Effector memory CD8-positive, alpha-beta T cell (primary cell): Measurements from ENCODE around the gene ZNF74.

Experiments
- ATAC-seq: fragments of 150-1000 bp; cut with Tn5 transposase; replicated peaks from 2 replicates; pipeline ENCODE4 v1.10.0; 2021; ENCODE audit warnings: mild to moderate bottlenecking, moderate library complexity
- DNase-seq, 3 experiments: peaks; one replicate each; pipeline ENCODE4 v3.0.0; 2021
- H3K27ac Mint-ChIP-seq, 2 donors: one replicate each; pipeline ENCODE4 v1.8.0; 2022; ENCODE audit warnings: mild to moderate bottlenecking in 2 of 2, mixed read lengths in 2 of 2, moderate library complexity in 2 of 2
- H3K27me3 Mint-ChIP-seq, 2 donors: one replicate each; pipeline ENCODE4 v1.8.0; 2022; ENCODE audit warnings: mixed read lengths in 2 of 2
- H3K36me3 Mint-ChIP-seq: one replicate; pipeline ENCODE4 v1.8.0; 2022; ENCODE audit warnings: mild to moderate bottlenecking, moderate library complexity, mixed read lengths; ENCODE audit not compliant: insufficient read depth
- H3K4me1 Mint-ChIP-seq, 2 donors: one replicate each; pipeline ENCODE4 v1.8.0; 2022; ENCODE audit warnings: low read depth in 2 of 2, mixed read lengths in 2 of 2
- H3K4me3 Mint-ChIP-seq, 2 donors: one replicate each; pipeline ENCODE4 v1.8.0; 2022; ENCODE audit warnings: mild to moderate bottlenecking in 2 of 2, mixed read lengths in 2 of 2, moderate library complexity in 2 of 2
- H3K9me3 Mint-ChIP-seq, 2 donors: one replicate each; pipeline ENCODE4 v1.8.0; 2022; ENCODE audit warnings: mixed read lengths in 2 of 2

ZNF74 gene

DNA sequence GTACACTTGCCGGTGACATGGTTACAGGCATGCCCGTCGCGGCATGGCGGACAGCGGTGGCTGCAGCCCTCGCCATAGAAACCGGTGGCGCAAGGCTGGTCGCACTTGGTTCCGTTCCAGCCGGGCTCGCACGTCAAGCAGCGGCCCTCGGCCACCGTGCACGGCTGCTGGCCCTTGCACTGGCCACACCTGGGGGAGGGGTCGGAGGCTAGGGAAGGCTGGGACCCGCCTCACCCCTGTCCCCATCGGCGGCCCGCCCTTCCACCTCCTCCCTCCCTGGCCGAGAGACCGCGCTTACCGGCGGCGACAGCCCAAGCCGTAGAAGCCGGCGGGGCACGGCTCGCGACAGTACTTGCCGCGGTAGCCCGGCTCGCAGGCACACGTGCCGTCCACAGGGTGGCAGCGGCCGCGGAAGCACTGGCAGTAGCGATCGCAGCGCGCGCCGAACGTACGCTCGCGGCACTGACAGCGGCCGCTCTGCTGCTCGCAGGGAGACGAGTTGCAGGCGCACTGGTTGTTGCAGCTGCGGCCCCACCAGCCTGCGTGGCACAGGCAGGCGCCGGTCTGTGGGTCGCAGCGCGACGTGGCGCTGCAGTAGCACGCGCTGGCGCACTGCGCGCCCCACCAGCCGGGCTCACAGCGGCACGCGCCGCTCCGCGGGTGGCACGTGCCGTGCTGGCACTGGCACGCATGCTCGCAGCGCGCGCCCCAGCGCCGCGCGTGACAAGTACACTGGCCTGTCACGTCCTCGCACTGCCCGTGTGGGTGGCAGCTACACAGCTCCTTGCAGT lies 37.0 kb downstream of the ZNF74 start:
- peak overlapping the region in 1 of 2 donors; percentile 20 for H3K27ac Mint-ChIP-seq
- peak; percentile 70 for ATAC-seq

DNA sequence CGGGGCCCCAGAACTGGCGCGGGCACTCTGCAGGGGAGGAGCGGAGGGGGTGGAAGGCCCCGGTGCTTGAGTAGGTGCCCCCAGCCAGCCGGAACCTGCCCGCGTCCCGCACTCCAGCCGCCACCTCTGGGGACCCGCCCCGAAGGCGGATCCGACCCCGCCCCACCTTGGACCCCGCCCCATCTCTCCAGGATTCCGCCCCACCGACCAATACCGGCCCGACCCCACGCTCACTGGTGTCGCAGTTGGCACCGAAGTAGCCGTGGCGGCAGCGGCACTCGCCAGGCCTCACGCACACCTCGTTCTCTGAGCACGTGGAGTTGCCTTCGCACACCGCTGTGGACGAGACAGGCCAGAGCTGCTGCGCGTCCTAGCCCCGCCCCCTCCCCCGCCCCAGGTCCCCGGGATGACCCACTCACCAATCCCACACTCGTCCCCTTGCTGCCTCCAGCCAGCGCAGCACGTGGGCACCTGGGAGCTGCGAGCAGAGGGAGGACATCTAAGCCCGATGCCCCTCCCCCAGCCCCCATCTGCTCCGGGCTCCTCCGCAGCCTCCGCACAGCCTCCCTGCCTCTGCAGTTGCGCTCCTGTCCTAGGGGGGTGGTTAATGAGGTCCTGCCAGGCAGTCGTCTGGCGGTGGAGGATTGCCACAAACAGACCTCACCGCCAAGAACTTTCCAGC lies 37.7 kb downstream of the ZNF74 start:
- Mint-ChIP-seq H3K4me3 (peak overlapping the region; percentile 82 to 90), H3K27me3 (peaks cover 17 to 59% of the 10 kb centered on the region in 2 donors), H3K9me3 (no peaks in the 10 kb centered on the region), H3K4me1 (peaks cover 6 to 18% of the 10 kb centered on the region in 2 donors), H3K36me3 (peaks cover 6% of the 10 kb centered on the region), H3K27ac (peak overlapping the region in 1 of 2 donors; percentile 82)
- DNase-seq, result no peak
- ATAC-seq, result no peak

More for the DNA sequence above, 37.0 kb downstream of the ZNF74 start:
- Mint-ChIP-seq H3K4me1 (peaks cover 5 to 15% of the 10 kb centered on the region in 2 donors), H3K9me3 (no peaks in the 10 kb centered on the region), H3K27me3 (peaks cover 15 to 55% of the 10 kb centered on the region in 2 donors), H3K4me3 (peak overlapping the region; percentile 86 to 90), H3K36me3 (peaks cover 6% of the 10 kb centered on the region)
- DNase-seq, result peak; percentile 53 to 63 (median 56)

DNA sequence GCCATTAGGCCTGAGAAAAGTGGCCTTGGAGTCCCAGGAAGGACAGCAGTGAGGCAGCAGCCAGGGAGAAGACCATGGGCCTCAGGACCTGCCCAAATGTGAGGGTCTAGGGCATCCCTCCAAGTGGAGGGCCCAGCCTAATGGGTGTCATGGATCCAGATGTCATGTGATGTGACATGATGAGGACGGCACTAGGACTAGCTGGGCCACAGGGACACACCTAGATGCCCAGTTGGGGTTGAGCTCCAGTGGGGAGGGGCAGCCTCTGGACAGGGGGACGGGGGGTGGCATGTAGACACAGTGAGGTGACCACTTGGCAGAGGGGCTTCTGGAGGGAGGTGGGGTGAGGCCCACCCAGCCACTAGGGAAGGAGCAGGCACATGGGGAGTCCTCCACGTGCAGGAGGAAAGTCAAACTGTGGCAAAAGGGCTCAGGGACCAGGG lies 38.3 kb downstream of the ZNF74 start:
- peaks cover 23 to 59% of the 10 kb centered on the region in 2 donors for H3K27me3 Mint-ChIP-seq
- peaks cover 12 to 24% of the 10 kb centered on the region in 2 donors for H3K4me1 Mint-ChIP-seq
- H3K36me3 Mint-ChIP-seq, result peaks cover 8% of the 10 kb centered on the region
- peak overlapping the region; percentile 82 to 90 for H3K4me3 Mint-ChIP-seq
- peak overlapping the region in 1 of 2 donors; percentile 82 for H3K27ac Mint-ChIP-seq
- H3K9me3 Mint-ChIP-seq, result no peaks in the 10 kb centered on the region
- no peak for DNase-seq
- ATAC-seq, result no peak

DNA sequence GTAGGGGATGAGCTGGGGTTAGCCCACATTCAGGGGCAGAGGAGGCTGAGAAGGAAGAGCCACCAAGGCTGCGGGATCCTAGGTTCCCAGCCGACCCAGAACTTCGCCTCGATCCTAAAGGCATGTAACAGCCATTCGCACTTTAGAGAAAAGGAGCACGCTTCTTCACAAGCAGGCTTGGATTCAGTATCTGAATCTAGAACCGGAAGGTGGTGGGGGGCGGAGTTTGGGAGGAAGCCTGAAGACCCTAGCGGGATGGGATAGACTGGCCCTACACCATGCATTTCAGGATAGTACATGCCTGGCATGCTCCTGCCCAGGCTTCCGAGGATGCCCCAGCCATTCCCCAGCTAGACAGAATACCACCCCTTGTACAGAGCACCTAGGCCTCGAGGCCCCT lies 39.2 kb downstream of the ZNF74 start:
- H3K27me3 Mint-ChIP-seq, result peaks cover 26 to 63% of the 10 kb centered on the region in 2 donors
- peaks cover 14 to 25% of the 10 kb centered on the region in 2 donors for H3K4me1 Mint-ChIP-seq
- H3K27ac Mint-ChIP-seq, result no peak overlapping the region
- peaks cover 7% of the 10 kb centered on the region for H3K36me3 Mint-ChIP-seq
- no peak overlapping the region for H3K4me3 Mint-ChIP-seq
- no peak for DNase-seq
- H3K9me3 Mint-ChIP-seq, result no peaks in the 10 kb centered on the region
- no peak for ATAC-seq

DNA sequence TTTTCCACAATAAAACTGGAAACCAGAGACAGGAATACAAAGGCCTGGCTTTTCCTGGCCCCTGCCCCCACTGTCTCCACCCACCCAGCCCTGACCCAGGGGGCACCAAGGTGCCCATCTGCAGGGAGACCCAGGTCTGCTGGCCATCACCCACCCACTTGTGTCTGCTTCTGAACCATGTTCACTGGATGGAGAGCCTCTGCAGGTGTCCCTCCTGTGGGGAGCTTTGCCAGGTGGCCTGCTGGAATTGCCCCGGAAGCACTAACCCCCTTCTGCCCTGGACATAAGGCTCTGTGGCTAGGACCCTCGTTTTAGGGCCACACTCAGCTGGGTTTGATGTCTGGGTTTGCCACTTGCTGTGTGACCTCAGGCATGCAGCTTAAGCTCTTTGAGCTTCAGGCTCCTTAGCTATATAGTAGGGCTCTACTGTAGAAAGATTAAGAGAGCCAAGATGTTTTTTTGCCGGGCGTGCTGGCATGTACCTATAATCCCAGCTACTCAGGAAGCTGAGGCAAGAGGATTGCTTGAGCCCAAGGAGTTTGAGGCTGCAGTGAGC lies 39.8 kb downstream of the ZNF74 start:
- Mint-ChIP-seq H3K4me1 (peaks cover 19 to 28% of the 10 kb centered on the region in 2 donors), H3K9me3 (no peaks in the 10 kb centered on the region), H3K27me3 (peaks cover 30 to 66% of the 10 kb centered on the region in 2 donors), H3K4me3 (no peak overlapping the region), H3K36me3 (peaks cover 7% of the 10 kb centered on the region), H3K27ac (no peak overlapping the region)
- DNase-seq, result no peak
- ATAC-seq, result no peak

DNA sequence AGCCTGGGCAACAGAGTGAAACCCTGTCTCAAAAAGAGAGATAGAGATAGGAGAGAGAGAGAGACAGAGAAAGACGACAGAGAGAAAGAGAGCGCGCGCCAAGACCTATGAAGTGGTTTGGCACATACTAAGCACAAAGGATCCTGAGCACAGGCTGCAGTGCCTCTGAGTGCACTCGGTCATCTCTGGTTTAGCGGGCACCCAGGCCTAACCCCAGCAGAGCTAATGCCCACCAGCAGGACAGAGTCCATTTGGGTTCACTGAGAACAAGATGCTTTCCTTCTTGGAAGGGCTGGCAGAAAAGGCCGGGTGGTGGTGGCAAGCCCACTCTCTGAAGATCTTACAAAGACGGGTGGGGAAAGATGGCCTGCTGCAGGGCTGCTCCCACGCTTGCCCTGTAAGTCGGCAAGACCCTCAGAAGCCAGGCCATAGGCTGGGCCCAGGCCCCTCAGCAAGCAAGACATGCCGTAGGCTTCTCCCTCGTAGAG lies 40.4 kb downstream of the ZNF74 start:
- peaks cover 4% of the 10 kb centered on the region for H3K36me3 Mint-ChIP-seq
- no peak overlapping the region for H3K27ac Mint-ChIP-seq

DNA sequence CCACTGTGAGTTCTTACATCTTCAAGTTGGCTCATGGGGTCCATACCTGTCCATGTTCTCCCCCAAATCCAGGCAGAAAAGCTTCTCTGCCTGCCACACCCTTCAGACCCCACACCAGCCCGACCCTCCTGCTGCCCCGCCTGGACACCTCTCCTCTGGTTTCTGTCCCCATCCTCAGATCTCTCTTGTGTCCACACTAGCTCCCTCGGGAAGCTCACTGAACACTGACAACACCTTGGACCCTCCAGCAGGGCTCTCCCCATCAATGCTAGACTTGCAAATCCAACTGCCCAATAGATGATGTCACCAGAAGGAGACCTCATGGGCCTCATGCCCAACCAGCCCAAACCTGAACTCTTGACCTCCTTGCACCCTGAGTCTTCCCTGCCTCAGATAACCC lies 40.8 kb downstream of the ZNF74 start:
- DNase-seq (no peak), ATAC-seq (no peak)
- H3K4me3 Mint-ChIP-seq, result peak overlapping the region in 1 of 2 donors; percentile 5
- H3K27ac Mint-ChIP-seq, result no peak overlapping the region
- H3K36me3 Mint-ChIP-seq, result peaks cover 4% of the 10 kb centered on the region
- H3K9me3 Mint-ChIP-seq, result no peaks in the 10 kb centered on the region
- peaks cover 15 to 27% of the 10 kb centered on the region in 2 donors for H3K4me1 Mint-ChIP-seq
- peaks cover 30 to 65% of the 10 kb centered on the region in 2 donors for H3K27me3 Mint-ChIP-seq

More for the DNA sequence above, 40.4 kb downstream of the ZNF74 start:
- no peak overlapping the region for H3K4me3 Mint-ChIP-seq
- H3K4me1 Mint-ChIP-seq, result peaks cover 15 to 24% of the 10 kb centered on the region in 2 donors
- peaks cover 30 to 66% of the 10 kb centered on the region in 2 donors for H3K27me3 Mint-ChIP-seq
- H3K9me3 Mint-ChIP-seq, result no peaks in the 10 kb centered on the region
- ATAC-seq (no peak), DNase-seq (no peak)

DNA sequence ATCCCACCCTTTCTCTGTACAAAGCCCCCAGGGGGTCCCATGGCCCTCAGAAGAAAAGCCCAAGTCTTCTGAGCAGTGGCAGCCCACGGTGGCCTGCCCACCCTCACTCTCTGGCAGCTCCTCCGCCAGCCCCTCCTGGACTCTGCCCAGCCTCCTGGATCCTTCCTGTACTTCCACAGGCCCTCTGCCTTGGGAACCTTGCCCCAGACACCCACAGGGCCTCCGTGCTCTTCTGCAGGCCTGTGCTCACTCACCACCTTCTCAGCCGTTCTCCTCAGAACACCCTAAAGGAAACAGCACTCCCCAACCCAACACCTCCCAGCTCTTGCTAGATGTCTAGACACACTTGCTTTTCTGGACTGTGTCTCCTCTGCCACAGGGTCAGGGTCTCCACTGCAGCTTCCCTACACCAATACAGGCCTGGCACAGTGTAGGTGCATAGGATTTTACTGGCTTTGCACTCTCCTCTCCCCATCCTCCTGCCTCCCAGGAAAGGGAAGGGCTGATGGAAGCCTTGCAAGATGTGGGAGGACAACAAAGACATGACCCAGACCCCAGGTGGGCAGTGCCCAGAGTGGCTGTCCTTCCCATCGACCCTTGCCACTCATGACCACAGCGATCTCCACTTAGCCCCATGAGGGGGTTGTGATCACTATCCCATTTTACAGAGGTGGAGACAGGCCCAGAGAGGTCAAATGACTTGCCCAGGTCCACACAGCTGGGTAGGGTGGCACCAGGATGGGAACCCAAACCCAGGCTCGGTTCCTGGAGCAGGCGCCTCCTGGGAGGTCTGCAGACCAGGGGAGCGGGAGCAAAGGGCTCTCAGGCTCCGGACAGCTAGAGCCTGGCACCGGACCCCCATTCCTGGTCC lies 41.7 kb downstream of the ZNF74 start:
- H3K27ac Mint-ChIP-seq, result no peak overlapping the region
- ATAC-seq, result no peak
- DNase-seq, result no peak
- H3K36me3 Mint-ChIP-seq, result peaks cover 4% of the 10 kb centered on the region
- H3K4me3 Mint-ChIP-seq, result peak overlapping the region; percentile 33 to 60
- peaks cover 30 to 65% of the 10 kb centered on the region in 2 donors for H3K27me3 Mint-ChIP-seq
- no peaks in the 10 kb centered on the region for H3K9me3 Mint-ChIP-seq
- H3K4me1 Mint-ChIP-seq, result peaks cover 15 to 24% of the 10 kb centered on the region in 2 donors

DNA sequence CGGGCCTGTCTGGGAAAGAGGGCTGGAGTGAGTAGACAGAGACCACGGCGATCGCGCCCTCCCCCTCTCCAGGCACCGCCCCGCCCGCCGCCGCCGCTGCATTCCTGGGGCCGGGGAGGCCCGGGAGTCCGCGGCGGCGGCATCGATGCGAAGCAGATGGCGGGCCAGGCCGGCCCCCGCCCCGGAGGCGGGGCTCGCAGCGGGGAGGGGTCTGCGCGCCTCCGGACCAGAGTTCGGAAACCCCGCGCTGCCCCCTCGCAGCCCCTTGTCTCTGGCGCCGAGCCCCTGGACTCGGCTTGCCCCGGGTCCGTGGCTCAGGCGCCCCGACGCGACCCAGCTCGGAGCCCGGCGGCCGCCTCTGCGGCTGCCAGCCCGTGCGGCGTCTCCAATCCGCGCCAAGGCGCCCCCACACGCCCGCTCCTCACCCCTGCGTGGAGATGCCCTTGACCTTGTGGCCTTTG lies 42.4 kb downstream of the ZNF74 start:
- Mint-ChIP-seq H3K4me3 (peak overlapping the region; percentile 82 to 87), H3K4me1 (peaks cover 15 to 24% of the 10 kb centered on the region in 2 donors), H3K9me3 (no peaks in the 10 kb centered on the region), H3K27me3 (peaks cover 30 to 65% of the 10 kb centered on the region in 2 donors), H3K36me3 (peaks cover 4% of the 10 kb centered on the region), H3K27ac (no peak overlapping the region)
- peak; percentile 40 for ATAC-seq
- DNase-seq, result no peak

DNA sequence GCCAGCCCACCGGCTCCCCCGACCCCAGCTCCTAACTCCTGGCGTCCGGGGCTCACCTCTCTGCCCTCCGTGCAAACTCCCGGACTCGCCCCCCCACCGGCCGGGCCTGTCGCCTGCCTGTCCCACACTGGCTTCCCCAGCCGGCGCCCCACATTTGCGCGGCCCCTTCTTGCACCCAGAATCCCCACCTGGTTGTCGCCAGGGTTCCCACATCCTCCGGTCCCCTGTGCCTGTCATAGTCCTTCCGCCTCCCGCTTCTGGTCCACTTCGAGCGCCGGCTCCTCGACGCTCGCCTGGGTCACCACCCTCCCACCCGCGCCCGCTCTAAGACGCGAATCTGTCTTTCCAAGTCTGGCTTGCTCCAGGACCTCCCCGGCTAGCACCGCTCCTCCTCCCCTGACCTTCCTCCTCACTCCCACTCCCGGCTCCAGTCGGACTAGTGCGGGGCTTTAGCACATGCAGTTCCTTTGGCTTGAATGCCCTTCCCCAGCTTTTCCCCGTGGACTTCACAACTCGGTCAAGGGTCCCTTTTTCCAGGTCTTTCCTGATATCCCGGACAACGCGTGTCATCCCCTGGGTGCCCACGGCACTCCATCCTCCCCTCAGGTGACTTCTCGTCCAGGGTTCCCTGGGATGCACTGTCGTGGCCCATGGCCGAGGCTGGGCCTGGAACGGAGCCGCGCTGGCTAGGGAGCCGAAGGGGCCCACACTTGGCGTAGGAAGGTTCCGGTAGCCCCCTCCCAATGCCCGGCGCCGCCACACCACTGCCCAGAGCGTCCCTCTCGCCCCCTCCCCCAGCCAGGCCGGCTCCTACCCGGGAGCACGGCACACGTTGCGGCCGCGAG lies 43.0 kb downstream of the ZNF74 start:
- Mint-ChIP-seq H3K9me3 (no peaks in the 10 kb centered on the region), H3K36me3 (peaks cover 4% of the 10 kb centered on the region), H3K27ac (no peak overlapping the region), H3K4me3 (peak overlapping the region; percentile 82 to 87), H3K27me3 (peaks cover 30 to 62% of the 10 kb centered on the region in 2 donors), H3K4me1 (peaks cover 15 to 23% of the 10 kb centered on the region in 2 donors)
- ATAC-seq (peak; percentile 35), DNase-seq (peak in 2 of 3 experiments; percentile 19 to 26)

DNA sequence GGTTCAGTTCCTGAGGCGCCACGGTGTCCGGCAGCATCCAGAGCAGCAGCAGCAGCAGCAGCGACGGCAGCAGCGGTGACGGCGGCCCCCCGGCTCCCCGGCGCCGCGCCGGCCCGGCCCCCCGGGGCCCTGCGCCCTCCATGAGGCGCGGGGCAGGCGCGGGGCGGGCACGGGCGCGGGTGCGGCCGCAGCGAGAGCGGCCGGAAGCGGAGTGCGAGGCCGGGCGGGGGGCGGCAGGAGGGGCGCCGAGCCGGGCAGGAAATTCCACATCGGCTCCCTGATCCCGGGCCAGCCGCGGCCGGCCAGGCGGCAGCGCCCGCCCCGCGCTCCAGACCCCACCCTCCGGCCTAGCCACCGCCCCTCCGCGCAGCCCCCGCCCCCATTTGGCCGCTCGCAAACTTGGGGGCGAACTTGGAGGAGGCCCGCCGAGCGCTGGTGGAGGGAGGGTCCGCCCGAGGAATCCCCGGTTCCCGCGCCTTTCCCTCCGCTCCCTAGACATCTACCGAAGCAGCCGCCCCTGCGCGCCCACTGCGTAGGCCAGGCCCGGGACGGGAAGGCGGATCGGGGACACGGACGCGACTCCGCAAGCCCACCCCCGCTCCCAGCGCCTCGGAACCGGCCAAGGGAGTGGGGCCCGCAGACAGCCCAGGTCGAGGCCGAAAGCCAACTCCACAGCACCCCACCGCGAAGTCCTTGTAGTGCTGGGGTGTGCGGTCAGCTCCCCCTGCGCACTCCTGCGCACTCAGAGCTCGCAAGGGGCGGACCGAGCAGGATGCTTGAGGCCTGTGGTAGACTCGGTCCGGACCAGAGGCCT lies 43.9 kb downstream of the ZNF74 start, which contains the start of gene SCARF2:
Gene SCARF2 (minus strand): TSS at position 213 of the 814 bp plus-strand sequence. CDS start 71 bp downstream, at position 142.
- Mint-ChIP-seq H3K27me3 (peaks cover 30 to 54% of the 10 kb centered on the region in 2 donors), H3K4me1 (peaks cover 15 to 22% of the 10 kb centered on the region in 2 donors), H3K9me3 (no peaks in the 10 kb centered on the region), H3K36me3 (peaks cover 4% of the 10 kb centered on the region), H3K27ac (peak within 1 kb of the TSS in 1 of 2 donors; percentile 25), H3K4me3 (peak within 1 kb of the TSS; percentile 82 to 87)
- ATAC-seq, result peak; percentile 46
- no peak for DNase-seq
